ENCODE measurements around the gene ZNF584. TPM values are rescaled to one million over a fixed set of nuclear protein-coding genes. Genes with fewer than 3 reads are reported as not detected.

The ZNF584 gene
- total RNA-seq (10 to 100 TPM; 16.8 to 18.3 TPM), polyA plus RNA-seq (ENCODE audit: insufficient read length in 2 of 2) (10 to 100 TPM; 13.8 to 15.4 TPM)
- long read RNA-seq, donor 1, transcript ZNF584-208 (1 exons, 2,709 nt), result major isoform, 16 of 18 reads
- long read RNA-seq, donor 1, partial matches to known transcripts, result 0 of 18 reads
- long read RNA-seq, donor 1, other reads (novel, unspliced or antisense), result 0 of 18 reads
- long read RNA-seq, donor 2, transcript ZNF584-208 (1 exons, 2,709 nt), result major isoform, 9 of 11 reads
- long read RNA-seq, donor 2, partial matches to known transcripts, result 0 of 11 reads
- long read RNA-seq, donor 2, other reads (novel, unspliced or antisense), result 0 of 11 reads
- long read RNA-seq, donor 3, partial matches to known transcripts, result 0 of 3 reads
- long read RNA-seq, donor 3, other reads (novel, unspliced or antisense), result 0 of 3 reads
- long read RNA-seq, donor 4, transcript ZNF584-208 (1 exons, 2,709 nt), result major isoform, 9 of 10 reads
- long read RNA-seq, donor 4, partial matches to known transcripts, result 0 of 10 reads
- long read RNA-seq, donor 4, other reads (novel, unspliced or antisense), result 0 of 10 reads

DNA sequence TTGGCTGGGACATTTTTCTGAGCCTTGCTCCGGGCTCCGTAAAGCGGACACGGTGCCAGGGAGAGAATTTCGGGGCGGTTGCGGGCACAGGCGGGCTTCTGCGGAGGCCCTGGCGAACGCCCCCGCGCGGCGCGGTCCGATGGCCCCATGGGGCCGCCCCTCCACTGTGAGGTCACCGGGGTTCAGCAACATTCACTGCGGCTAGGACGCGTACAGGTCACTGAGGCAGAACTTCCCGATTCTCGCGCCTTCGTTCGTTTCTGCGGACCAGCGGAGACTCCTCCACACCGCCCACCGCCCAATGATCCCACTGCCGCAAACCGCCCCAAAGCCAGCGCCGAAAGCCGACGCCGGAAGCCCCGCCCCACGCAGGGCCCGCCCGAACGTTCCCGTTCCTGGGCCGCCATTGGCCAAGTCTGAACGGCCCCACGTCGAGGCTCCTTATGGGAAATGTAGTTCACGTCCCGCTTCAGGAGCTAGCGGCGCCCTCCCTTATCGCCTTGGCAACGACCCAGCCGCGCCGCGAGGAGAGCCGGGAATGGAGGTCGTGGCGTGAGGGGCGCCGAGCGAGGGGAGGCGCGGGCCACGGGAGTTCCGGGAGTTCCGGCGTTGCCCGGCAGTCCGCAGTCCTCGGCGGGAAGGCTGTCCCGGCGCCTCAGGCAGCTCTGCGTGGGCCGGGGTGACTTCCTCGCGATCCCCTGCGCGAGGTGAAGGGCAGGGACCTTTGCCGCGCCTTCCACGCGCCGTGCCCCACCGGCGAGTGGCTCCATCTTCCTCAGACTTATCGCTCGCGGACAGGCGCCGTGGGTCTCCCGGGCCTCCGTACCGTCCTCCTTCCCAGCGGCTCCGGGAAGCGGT lies at the start of gene ZNF584:
Gene ZNF584 (plus strand): TSS at position 498 of the 858 bp plus-strand sequence. CDS start 499 bp downstream, outside the sequence.
- H3K9me3 ChIP-seq (ENCODE audit: control insufficient read depth, insufficient read depth, low read length), result no peaks in the 10 kb centered on the region
- under 1% methylated on average over 100 of the region's 100 CpGs for WGBS (ENCODE audit: insufficient coverage)
- H3K36me3 ChIP-seq (ENCODE audit: control insufficient read depth, insufficient read depth, low read length), result peaks cover 15% of the 10 kb centered on the region
- H3K4me1 ChIP-seq (ENCODE audit: control insufficient read depth, insufficient read depth, low read length), result peaks cover 28% of the 10 kb centered on the region
- DNase-seq (ENCODE audit: low read depth in 4 of 6, low spot score in 6 of 6), result peak; percentile 86 to 99 (median 96)
- H3K4me3 ChIP-seq (ENCODE audit: low read depth, low read length), result peak within 1 kb of the TSS; percentile 88
- H3K27ac ChIP-seq (ENCODE audit: low read depth, low read length), result peak within 1 kb of the TSS; percentile 91
- H3K27me3 ChIP-seq (ENCODE audit: control insufficient read depth, insufficient read depth, low read length), result no peaks in the 10 kb centered on the region

DNA sequence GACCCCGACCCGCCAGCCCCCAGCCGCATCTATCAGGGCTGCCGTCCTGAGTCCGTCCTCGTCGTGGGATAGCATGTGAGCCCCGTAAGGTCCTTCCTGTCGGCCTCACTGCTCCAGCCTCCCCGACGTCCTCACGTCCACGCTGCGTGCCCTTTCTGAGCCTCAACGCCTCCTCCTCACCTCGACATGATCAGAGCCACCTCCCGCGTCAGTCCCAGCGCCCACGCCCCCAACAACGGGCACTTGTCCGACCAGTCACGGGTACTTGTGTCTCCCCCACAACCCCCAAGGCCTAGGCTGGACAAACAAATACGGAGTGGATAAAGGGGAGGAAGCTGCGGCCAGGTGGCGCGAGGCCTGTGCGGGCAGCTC lies 46.6 kb upstream of the ZNF584 start:
- Histone ChIP-seq H3K36me3 (ENCODE audit: control insufficient read depth, insufficient read depth, low read length) (peaks cover 39% of the 10 kb centered on the region), H3K9me3 (ENCODE audit: control insufficient read depth, insufficient read depth, low read length) (no peaks in the 10 kb centered on the region), H3K4me1 (ENCODE audit: control insufficient read depth, insufficient read depth, low read length) (peaks cover 29% of the 10 kb centered on the region), H3K27ac (ENCODE audit: low read depth, low read length) (peak overlapping the region; percentile 98), H3K27me3 (ENCODE audit: control insufficient read depth, insufficient read depth, low read length) (peaks cover 5% of the 10 kb centered on the region), H3K4me3 (ENCODE audit: low read depth, low read length) (peak overlapping the region; percentile 92)
- no peak for DNase-seq (ENCODE audit: low read depth in 4 of 6, low spot score in 6 of 6)
- WGBS (ENCODE audit: insufficient coverage), result 1% methylated on average over 26 of the region's 28 CpGs

DNA sequence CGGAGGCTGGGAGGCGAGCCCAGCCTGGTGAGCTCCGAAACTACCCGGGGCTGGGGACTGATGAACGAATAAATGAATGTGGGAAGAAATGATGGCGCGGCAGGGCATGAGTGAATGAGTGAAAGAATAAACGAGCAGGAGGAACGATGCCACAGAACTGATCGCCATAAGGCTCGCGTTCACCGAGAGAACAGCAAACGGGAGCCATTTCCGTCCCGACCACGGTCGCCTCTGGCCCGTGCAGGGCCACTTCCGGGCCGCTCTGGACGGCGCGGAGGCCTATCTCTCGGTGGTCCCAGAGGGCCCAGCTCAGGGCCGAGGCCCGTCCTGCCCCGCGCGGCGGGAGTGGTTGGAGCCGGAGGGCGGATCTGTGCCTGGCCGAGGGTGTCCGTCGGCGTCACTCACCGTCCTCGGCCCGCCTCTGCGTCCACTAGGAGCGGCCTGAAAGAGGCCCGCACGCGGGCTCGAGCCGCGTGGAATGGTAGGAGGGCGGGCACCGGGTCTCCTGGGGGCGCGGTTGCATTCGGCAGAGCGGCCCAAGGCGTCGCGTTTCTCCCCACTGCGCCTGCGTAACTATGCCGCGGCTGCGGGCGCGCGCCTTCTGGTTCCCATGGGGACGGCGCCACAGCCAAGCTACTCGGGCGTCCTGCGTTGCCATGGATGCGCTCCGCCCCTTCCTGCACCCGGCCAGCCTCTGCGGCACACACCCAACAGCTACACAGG lies 46.0 kb upstream of the ZNF584 start, which contains the start of gene ZNF497:
Gene ZNF497 (minus strand): TSS at position 480 of the 723 bp plus-strand sequence. CDS start 5,116 bp downstream, outside the sequence.
- H3K36me3 ChIP-seq (ENCODE audit: control insufficient read depth, insufficient read depth, low read length), result peaks cover 39% of the 10 kb centered on the region
- peaks cover 26% of the 10 kb centered on the region for H3K4me1 ChIP-seq (ENCODE audit: control insufficient read depth, insufficient read depth, low read length)
- peak within 1 kb of the TSS; percentile 92 for H3K4me3 ChIP-seq (ENCODE audit: low read depth, low read length)
- H3K27me3 ChIP-seq (ENCODE audit: control insufficient read depth, insufficient read depth, low read length), result peaks cover 4% of the 10 kb centered on the region
- peak within 1 kb of the TSS; percentile 98 for H3K27ac ChIP-seq (ENCODE audit: low read depth, low read length)
- peak; percentile 89 to 99 (median 92) for DNase-seq (ENCODE audit: low read depth in 4 of 6, low spot score in 6 of 6)
- H3K9me3 ChIP-seq (ENCODE audit: control insufficient read depth, insufficient read depth, low read length), result no peaks in the 10 kb centered on the region
- WGBS (ENCODE audit: insufficient coverage), result under 1% methylated on average over 74 of the region's 74 CpGs

DNA sequence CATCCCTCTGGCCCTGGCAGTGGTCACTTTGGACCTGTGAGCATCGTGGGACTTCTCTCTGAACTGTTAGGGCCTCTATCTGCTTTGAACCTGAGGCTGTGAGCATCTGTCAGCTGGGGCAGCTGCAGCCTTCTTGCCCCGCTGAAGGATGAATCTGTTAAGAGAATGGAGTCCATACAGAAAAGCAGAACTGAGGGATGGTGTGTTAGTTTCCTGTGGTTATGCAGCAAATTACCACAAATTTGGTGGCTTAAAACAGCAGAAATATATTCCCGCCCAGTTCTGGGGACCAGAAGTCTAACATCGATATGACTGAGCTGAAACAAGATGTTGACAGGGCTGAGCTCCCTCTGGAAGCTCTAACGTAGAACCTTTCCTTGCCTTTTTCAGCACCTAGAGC lies 44.3 kb upstream of the ZNF584 start:
- WGBS (ENCODE audit: insufficient coverage), result 91% methylated on average over 5 of the region's 5 CpGs
- H3K4me1 ChIP-seq (ENCODE audit: control insufficient read depth, insufficient read depth, low read length), result peaks cover 18% of the 10 kb centered on the region
- H3K9me3 ChIP-seq (ENCODE audit: control insufficient read depth, insufficient read depth, low read length), result no peaks in the 10 kb centered on the region
- H3K4me3 ChIP-seq (ENCODE audit: low read depth, low read length), result no peak overlapping the region
- DNase-seq (ENCODE audit: low read depth in 4 of 6, low spot score in 6 of 6), result no peak
- no peaks in the 10 kb centered on the region for H3K27me3 ChIP-seq (ENCODE audit: control insufficient read depth, insufficient read depth, low read length)
- H3K27ac ChIP-seq (ENCODE audit: low read depth, low read length), result no peak overlapping the region
- H3K36me3 ChIP-seq (ENCODE audit: control insufficient read depth, insufficient read depth, low read length), result peaks cover 39% of the 10 kb centered on the region

DNA sequence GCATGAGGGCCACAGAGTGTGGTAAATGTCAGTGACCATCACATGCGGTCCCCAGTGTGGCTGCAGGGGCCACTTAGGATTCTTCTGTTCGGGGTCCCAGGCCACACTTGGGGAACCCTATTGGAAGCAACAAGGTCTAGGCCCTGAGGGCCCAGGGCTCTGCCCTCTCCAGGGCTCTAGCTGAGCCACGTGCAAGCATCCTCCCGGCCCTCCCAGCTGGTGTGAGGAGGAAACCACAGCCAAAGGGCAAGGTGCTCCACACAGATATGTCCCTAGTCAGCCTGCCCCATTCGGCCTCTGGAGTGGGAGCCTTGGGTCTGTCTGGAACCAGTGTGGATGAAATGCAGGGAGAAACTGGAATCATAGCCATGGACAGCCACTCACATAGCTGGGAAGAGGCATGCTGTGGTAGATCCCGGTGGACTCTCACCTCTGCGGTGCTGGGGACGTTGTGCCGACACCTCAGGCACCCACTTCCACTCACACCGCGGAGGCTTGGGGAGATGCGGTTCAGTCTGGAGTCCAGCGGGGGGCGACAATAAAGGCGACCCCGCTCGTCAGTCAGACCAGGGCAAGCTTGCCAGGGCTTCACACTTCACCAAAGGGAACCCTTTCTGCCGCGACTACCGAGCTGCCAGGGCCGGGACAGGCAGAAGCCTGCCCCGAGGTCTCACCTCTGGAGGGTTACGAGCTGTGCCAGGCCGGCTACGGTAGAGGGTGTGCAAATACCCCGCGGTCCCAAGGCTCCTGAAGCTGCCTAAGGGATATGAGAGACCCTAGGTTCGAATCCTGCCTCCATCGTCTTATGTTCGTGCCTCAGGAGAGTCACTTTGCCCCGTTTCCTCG lies 41.6 kb upstream of the ZNF584 start:
- H3K36me3 ChIP-seq (ENCODE audit: control insufficient read depth, insufficient read depth, low read length), result peaks cover 41% of the 10 kb centered on the region

DNA sequence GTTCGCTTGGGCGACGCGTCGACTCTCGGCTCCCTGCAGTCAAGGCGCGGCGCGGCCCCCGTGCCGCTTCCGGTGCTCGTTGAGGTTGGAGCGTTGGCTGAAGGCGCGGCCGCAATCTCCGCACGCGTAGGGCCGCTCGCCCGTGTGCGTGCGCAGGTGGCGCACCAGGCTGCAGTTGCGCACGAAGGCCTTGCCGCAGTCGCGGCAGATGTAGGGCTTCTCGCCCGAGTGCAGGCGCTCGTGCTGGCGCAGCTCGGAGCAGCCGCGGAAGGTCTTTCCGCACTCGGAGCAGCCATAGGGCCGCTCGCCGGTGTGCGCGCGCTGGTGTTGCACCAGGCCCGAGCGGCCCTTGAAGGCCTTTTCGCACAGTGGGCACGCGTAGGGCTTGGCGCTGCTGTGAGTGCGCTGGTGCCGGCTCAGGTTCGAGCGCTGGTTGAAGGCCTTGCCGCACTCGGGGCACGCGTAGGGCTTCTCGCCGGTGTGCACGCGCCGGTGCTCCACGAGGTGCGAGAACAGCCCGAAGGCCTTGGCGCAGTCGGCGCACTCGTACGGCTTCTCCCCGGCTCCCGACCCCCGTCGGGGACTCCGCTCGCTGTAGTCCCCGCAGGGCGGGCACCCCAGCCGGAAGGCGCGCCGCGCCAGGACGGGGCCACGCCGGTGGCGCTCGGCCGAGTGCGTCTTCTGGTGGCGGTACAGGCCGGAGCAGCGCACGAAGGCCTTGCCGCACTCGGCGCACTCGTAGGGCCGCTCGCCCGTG lies 40.6 kb upstream of the ZNF584 start:
- DNase-seq (ENCODE audit: low read depth in 4 of 6, low spot score in 6 of 6), result peak in 1 of 6 donors; percentile 61
- H3K27ac ChIP-seq (ENCODE audit: low read depth, low read length), result no peak overlapping the region
- H3K27me3 ChIP-seq (ENCODE audit: control insufficient read depth, insufficient read depth, low read length), result no peaks in the 10 kb centered on the region
- peaks cover 41% of the 10 kb centered on the region for H3K36me3 ChIP-seq (ENCODE audit: control insufficient read depth, insufficient read depth, low read length)
- H3K4me3 ChIP-seq (ENCODE audit: low read depth, low read length), result no peak overlapping the region
- 42% methylated on average over 106 of the region's 106 CpGs for WGBS (ENCODE audit: insufficient coverage)
- H3K4me1 ChIP-seq (ENCODE audit: control insufficient read depth, insufficient read depth, low read length), result peaks cover 5% of the 10 kb centered on the region
- H3K9me3 ChIP-seq (ENCODE audit: control insufficient read depth, insufficient read depth, low read length), result no peaks in the 10 kb centered on the region

More for the DNA sequence above, 41.6 kb upstream of the ZNF584 start:
- WGBS (ENCODE audit: insufficient coverage), result 92% methylated on average over 30 of the region's 32 CpGs
- no peak for DNase-seq (ENCODE audit: low read depth in 4 of 6, low spot score in 6 of 6)
- Histone ChIP-seq H3K27ac (ENCODE audit: low read depth, low read length) (no peak overlapping the region), H3K4me3 (ENCODE audit: low read depth, low read length) (no peak overlapping the region), H3K9me3 (ENCODE audit: control insufficient read depth, insufficient read depth, low read length) (no peaks in the 10 kb centered on the region), H3K4me1 (ENCODE audit: control insufficient read depth, insufficient read depth, low read length) (peaks cover 10% of the 10 kb centered on the region), H3K27me3 (ENCODE audit: control insufficient read depth, insufficient read depth, low read length) (no peaks in the 10 kb centered on the region)

DNA sequence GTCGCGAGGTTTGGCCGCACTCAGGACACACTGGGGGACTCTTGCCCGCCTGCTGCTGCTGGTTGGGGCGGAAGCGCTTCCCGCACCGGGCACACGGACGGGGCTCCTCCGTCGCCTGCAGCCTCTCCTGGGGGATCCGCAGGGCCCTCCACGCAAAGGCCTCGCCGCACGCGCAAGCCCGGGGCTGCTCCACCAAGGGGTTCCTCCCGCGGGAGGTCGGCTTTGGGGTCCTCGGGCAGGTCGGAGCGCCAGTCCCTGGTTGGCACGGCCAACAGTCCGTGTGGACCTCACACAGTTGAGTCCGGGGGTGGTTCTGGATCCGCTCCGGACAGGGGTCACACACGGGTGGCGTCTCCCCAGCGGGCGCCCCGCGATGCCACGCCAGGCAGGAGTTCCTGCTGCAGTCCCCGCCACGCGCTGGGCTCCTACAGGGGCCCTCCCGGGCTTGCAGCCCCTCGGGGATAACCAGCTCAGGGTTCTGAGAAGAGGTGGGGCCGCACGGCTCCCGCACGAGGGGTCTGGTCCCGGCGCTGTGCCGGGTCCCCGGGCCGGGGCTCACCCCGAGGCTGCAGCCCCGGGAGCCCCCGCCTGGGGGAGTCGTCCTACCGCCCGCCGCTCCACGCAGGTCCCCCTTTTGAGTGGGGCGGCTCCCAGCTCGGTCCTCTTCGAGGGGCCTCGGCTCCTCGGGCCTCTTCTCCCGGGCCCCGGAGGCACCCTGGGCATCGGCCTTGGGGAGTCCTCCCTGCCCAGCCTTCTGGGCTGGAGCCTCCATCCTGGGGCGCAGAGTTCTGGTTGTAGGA lies 39.7 kb upstream of the ZNF584 start:
- Histone ChIP-seq H3K27me3 (ENCODE audit: control insufficient read depth, insufficient read depth, low read length) (no peaks in the 10 kb centered on the region), H3K4me3 (ENCODE audit: low read depth, low read length) (no peak overlapping the region), H3K36me3 (ENCODE audit: control insufficient read depth, insufficient read depth, low read length) (peaks cover 41% of the 10 kb centered on the region), H3K9me3 (ENCODE audit: control insufficient read depth, insufficient read depth, low read length) (no peaks in the 10 kb centered on the region), H3K4me1 (ENCODE audit: control insufficient read depth, insufficient read depth, low read length) (no peaks in the 10 kb centered on the region), H3K27ac (ENCODE audit: low read depth, low read length) (no peak overlapping the region)
- DNase-seq (ENCODE audit: low read depth in 4 of 6, low spot score in 6 of 6), result no peak
- 78% methylated on average over 65 of the region's 68 CpGs for WGBS (ENCODE audit: insufficient coverage)
